AG10803 (cell line): ENCODE results near the gene UPF3A.

Experiments
- DNase-seq: peaks from one replicate; pipeline ENCODE4 v3.0.0; 2010; ENCODE audit warnings: low read depth
- H3K4me3 ChIP-seq: 2 replicates; pipeline ENCODE4 v1.5.1; 2011; ENCODE audit warnings: mild to moderate bottlenecking, low read length, control low read depth
- TF ChIP-seq, protein P1 (sequence below): conservative IDR thresholded peaks from 2 replicates; pipeline ENCODE4 v1.5.1; 2011; ENCODE audit warnings: mild to moderate bottlenecking, low read length, control low read depth, inconsistent platforms

UPF3A gene

DNA sequence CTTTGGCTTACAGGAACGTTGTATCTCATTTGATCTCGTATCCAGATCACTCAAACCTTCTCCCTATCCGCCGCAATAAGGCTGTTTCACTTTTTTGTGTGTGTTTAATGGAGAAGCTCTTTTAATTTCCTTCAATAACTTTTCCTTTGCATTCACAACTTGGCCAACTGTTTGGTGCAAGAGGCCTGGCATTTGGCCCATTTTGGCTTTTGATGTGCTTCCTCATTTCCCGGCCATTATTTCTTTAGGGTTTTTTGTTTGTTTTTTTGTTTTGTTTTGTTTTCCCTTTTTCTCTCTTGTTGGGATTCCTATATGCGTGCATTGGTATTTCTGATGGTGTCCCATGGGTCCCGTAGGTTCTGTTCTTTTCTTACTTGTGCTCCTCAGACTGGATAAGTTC is 6.1 kb upstream of the UPF3A start:
- no peak overlapping the region for H3K4me3 ChIP-seq
- TF ChIP-seq, protein P1, sequence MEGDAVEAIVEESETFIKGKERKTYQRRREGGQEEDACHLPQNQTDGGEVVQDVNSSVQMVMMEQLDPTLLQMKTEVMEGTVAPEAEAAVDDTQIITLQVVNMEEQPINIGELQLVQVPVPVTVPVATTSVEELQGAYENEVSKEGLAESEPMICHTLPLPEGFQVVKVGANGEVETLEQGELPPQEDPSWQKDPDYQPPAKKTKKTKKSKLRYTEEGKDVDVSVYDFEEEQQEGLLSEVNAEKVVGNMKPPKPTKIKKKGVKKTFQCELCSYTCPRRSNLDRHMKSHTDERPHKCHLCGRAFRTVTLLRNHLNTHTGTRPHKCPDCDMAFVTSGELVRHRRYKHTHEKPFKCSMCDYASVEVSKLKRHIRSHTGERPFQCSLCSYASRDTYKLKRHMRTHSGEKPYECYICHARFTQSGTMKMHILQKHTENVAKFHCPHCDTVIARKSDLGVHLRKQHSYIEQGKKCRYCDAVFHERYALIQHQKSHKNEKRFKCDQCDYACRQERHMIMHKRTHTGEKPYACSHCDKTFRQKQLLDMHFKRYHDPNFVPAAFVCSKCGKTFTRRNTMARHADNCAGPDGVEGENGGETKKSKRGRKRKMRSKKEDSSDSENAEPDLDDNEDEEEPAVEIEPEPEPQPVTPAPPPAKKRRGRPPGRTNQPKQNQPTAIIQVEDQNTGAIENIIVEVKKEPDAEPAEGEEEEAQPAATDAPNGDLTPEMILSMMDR = no peak
- DNase-seq = no peak

DNA sequence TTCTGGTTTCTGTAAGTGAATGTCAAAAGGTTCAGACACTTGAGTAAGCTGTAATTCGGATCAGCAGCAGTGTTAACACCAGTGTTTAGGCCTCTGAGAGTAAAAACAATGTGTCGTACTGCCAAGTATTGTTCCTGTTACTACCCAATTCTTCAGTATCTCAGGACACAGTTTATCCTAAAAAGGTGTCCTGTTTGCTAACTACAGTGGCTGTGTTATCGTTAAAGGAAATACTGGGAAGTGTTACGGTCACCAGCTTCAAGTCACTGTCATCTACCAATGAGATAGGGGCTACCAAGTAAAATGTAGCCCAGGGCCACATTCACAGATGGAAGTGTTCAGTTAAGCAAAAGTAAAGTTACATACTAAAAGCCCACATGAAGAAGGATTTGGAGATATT is 2.3 kb upstream of the UPF3A start:
- TF ChIP-seq, protein P1 = no peak
- no peak overlapping the region for H3K4me3 ChIP-seq
- no peak for DNase-seq

DNA sequence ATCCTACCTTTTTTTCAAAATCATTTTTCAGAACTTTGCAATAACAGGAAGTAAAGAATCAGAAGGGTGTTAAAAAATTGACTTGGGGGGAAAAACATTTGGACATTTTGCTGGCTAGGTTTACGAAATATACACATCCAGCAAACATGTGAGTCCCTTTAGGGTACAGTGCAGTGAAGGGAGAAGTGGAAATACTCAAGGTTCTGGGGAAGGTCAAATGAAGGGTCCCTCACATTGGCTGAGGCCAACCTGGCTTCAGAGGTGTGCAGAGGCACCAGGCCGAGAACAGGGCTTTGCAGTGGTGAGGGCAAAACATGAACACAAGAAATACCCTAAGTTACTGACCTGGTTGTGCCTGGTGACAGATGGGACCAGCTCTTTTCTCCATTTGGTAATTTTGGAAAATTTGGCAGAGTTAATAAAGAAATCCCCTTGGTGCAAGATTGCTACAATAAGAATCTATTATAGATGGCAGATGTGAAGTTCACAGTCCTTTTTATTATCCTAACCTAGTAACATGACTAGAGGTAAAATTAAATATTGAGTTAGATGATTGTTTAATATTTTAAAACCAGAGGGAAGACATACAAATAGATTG is 1.5 kb upstream of the UPF3A start:
- no peak for DNase-seq
- no peak overlapping the region for H3K4me3 ChIP-seq

DNA sequence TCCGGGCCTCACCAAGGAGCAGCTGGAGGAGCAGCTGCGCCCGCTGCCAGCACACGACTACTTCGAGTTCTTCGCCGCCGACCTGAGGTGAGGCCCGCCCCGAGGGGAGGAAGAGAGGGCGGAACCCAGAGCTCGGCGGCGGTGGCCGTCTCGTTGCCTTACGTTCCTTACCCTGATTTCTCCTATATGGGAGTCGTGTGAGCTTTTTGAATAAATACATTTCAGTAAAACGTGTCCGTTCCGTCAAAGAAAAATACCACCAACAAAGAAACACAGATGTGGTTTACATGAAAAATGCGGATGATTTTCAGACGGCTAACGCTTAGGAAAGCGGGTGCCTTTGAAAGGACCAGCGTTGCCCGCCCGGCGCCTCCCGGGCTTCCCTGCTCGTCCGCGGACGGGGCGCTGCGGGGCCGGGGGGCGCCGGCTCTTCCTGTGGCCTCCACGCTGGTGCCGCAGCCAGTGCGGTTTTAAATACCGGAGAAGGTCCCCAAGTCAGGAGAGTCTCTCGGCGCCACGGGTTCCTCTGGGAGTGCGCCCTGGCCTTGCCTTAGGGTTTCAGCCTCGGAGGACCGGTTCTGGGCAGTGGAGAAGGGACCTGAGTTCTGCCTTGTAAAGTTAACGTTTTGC is 755 bp downstream of the UPF3A start:
- peak overlapping the region; percentile 79 for H3K4me3 ChIP-seq
- no peak for DNase-seq
- TF ChIP-seq, protein P1 = no peak

More for the DNA sequence above, 1.5 kb upstream of the UPF3A start:
- TF ChIP-seq, protein P1 = no peak

DNA sequence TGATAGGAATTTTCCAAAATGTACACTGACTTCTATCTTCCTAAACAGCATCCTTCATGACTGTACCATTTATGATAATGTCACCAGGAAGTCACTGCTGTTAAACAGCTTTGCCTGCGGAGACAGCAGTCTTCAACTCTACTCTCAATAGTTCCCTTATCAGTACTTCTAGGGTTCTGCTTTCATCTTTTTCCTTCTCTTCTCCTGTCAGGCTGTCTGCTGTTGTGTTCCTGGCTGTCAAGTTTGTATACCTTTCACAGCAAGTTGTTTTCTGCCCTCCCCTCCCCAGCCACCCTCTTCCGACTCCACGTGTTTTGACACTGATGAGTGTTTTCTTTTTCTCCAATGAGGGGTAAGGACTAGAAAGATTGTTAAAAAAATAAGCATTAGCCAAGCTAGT is 2.2 kb downstream of the UPF3A start:
- no peak for DNase-seq
- H3K4me3 ChIP-seq = no peak overlapping the region
- TF ChIP-seq, protein P1 = no peak

DNA sequence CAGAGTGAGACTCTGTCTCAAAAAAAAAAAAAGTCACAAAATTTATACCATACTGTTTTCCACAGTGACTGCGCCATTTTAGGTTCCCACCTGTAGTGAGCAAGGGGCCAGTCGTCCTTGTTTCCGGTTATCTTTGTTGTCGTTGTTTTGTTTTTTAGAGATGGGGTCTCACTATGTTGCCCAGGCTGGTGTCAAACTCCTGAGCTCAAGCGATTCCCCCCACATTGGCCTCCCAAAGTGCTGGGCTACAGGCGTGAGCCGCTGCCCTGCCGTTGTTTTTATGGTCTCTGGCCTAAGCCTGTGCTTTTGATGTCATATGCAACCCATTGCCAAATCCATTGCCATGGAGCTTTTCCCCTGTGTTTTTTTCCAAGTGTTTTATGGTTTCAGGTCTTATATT is 3.3 kb downstream of the UPF3A start:
- TF ChIP-seq, protein P1 = no peak
- no peak for DNase-seq

DNA sequence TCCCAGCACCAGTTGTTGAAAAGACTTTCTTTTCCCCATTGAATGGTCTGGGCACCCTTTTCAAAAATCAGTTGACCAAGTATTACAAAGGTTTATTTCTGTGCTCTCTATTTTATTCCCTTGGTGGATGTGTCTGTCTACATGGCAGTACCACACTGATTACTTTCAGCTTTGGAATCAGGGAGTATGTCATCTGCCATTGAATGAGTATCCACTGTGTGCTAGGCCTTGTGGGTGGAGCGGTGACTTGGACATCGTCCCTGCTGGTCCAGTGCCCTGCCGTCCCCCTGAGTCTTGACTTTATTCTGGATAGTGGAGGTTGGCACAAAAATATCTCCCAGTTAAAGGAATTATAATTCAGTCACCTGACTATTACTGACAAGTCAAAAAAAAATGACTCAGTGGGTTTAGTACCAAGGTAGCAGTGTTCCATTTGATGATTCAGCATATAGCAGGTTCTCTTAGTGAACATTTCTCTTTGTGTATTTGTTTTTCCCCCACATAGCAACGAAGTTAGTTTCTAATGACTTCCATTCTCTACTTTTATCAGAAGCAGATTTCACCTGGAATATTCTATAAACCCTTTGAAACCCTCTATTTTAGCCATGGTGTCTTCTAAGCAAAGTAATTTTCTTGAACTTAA is 3.9 kb downstream of the UPF3A start:
- no peak overlapping the region for H3K4me3 ChIP-seq
- TF ChIP-seq, protein P1 = no peak

More for the DNA sequence above, 3.3 kb downstream of the UPF3A start:
- H3K4me3 ChIP-seq = no peak overlapping the region

More for the DNA sequence above, 3.9 kb downstream of the UPF3A start:
- peak; percentile 11 for DNase-seq
